ENCODE data around the gene DFFB. TPM values are rescaled to one million over a fixed set of nuclear protein-coding genes. Genes with fewer than 3 reads are reported as not detected.
A peak's percentile ranks its signal among the peaks of the same experiment; 100 is the strongest.

The DFFB gene
- total and polyA plus RNA-seq, 9 donors = 6.8 to 12.8 (median 8.4) TPM

DNA sequence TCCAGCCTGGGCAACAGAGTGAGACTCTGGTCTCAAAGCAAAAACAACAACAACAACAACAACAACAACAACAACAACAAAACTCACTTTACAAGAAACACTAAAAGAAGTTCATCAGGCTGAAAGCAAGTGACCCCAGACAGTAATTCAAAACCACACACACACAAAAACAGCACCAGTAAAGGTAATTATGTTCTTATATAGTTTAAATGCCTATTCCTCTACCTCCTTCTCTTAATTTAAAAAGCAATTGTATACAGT is 41.1 kb downstream of the DFFB start:
- Histone ChIP-seq H3K4me3 (no peak overlapping the region), H3K9me3 (no peaks in the 10 kb centered on the region), H3K4me1 (ENCODE audit: insufficient read depth) (peaks cover 4% of the 10 kb centered on the region), H3K27me3 (no peaks in the 10 kb centered on the region), H3K27ac (no peak overlapping the region), H3K36me3 (no peaks in the 10 kb centered on the region)
- no peak for DNase-seq
- TF ChIP-seq, protein P1, sequence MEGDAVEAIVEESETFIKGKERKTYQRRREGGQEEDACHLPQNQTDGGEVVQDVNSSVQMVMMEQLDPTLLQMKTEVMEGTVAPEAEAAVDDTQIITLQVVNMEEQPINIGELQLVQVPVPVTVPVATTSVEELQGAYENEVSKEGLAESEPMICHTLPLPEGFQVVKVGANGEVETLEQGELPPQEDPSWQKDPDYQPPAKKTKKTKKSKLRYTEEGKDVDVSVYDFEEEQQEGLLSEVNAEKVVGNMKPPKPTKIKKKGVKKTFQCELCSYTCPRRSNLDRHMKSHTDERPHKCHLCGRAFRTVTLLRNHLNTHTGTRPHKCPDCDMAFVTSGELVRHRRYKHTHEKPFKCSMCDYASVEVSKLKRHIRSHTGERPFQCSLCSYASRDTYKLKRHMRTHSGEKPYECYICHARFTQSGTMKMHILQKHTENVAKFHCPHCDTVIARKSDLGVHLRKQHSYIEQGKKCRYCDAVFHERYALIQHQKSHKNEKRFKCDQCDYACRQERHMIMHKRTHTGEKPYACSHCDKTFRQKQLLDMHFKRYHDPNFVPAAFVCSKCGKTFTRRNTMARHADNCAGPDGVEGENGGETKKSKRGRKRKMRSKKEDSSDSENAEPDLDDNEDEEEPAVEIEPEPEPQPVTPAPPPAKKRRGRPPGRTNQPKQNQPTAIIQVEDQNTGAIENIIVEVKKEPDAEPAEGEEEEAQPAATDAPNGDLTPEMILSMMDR (IDR thresholded peaks at IDR 0.05) = no peak
- TF ChIP-seq POLR2A (IDR thresholded peaks at IDR 0.05) (no peak), EP300 (IDR thresholded peaks at IDR 0.05) (no peak)
- intact Hi-C loops (cut with DNase I) = no loop called here

DNA sequence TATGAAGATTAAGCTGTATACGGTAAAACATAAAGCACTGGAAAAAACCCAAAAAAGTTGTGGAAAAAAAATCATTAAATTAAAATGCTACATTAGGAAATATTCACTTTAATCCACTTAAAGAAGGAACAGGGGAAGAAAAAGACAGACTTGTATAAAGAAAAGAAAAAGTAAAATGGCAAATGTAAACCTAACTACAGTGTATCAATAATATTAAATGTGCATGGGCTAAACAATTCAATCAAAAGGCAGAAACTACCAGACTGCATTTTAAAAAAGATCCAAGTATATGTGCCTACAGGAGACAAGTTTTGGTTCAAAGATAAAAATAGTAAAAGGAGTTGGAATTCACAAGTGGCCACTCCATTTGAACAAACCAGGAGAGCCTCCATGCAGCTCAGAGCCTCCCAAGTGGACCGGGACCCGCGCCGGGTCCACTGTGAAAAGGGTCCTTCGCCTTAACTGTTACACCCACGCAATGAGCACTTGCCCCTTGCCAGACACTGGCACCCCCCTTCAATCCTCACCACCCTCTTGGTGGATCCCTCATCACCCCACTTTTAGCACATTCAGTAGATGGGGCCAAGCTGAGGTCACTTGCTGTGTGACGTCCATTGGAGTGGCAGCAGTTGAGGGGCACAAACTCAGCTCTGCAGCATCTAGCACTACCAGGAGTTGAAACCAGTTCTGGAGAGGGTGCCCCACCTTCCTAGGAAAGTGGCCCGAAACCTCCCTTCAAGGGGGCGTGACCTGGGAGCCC is 41.9 kb downstream of the DFFB start:
- Histone ChIP-seq H3K36me3 (no peaks in the 10 kb centered on the region), H3K9me3 (no peaks in the 10 kb centered on the region), H3K4me3 (peak overlapping the region; percentile 100), H3K4me1 (ENCODE audit: insufficient read depth) (peaks cover 4% of the 10 kb centered on the region), H3K27me3 (no peaks in the 10 kb centered on the region), H3K27ac (peak overlapping the region; percentile 42 to 95)
- intact Hi-C loops (cut with DNase I) = no loop called here
- DNase-seq = no peak
- WGBS, 3 donors = 37 to 47% (median 41%) methylated on average over 10 of the region's 10 CpGs
- TF ChIP-seq, protein P1 (IDR thresholded peaks at IDR 0.05) = no peak
- no peak for TF ChIP-seq POLR2A (IDR thresholded peaks at IDR 0.05)
- TF ChIP-seq EP300 (IDR thresholded peaks at IDR 0.05) = no peak

DNA sequence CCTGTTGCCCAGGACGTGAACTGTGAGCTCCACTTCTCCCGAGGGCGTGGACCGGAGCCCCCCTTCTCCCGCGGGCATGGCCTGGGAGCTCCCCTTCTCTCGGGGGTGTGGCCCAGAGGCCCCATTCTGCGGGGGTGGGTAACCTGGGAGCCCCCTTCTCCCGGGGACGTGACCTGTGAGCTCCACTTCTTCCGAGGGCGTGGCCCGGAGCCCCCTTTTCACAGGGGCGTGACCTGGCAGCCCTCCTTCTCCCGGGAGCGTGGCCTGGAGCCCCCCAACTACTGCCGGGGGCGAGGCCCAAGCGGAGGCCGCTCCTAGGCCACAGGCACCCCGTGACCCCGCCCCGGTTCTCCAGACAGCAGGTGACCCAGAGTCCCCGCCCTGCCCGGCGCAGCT is 42.5 kb downstream of the DFFB start:
- TF ChIP-seq POLR2A (IDR thresholded peaks at IDR 0.05) = no peak
- TF ChIP-seq, protein P1 (IDR thresholded peaks at IDR 0.05) = no peak
- TF ChIP-seq EP300 (IDR thresholded peaks at IDR 0.05) = no peak
- H3K9me3 ChIP-seq = no peaks in the 10 kb centered on the region
- DNase-seq = no peak
- H3K27me3 ChIP-seq = no peaks in the 10 kb centered on the region
- H3K4me3 ChIP-seq = peak overlapping the region; percentile 100
- WGBS, 3 donors = 0 to 1% (median 1%) methylated on average over 8 to 26 of the region's 26 CpGs
- intact Hi-C loops (cut with DNase I) = no loop called here
- H3K4me1 ChIP-seq (ENCODE audit: insufficient read depth) = peaks cover 4% of the 10 kb centered on the region
- peak overlapping the region; percentile 42 to 95 for H3K27ac ChIP-seq
- no peaks in the 10 kb centered on the region for H3K36me3 ChIP-seq

DNA sequence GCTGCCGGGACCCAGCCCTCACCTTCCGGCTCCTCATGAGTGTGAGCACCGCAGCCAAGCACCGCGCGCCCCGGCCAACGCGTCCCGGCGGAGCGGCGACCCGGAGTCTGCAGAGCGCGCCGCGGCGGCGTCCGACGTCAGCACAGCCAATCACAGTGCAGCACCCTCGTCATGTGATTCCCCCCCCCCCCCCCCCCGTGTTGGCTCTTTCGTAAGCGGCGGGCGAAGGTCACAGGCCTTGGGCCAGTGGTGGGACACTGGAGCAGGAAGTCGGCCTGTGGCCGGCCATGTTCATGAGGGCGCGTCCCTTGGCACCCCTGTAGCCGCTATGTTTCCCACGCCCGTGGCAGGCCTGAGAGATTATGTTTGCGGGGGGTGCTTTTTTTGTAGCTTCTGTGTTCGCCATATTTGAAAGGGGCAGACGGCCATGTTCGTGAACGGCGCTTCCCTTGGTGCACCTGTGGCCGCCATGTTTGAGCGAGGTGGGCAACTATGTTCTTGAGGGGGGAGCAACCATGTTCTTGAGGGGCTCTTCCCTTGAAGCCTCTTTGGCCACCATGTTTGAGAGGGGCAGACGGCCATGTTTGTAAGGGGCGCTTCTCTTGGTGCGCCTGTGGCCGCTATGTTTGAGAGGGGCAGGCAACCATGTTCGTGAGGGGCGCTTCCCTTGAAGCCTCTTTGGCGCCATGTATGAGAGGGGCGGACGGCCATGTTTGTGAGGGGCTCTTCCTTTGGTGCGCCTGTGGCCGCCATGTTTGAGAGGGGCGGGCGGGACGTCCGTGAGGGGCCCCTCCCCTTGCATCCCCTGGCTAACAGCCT is 43.1 kb downstream of the DFFB start, which contains the start of gene C1orf174:
Gene C1orf174 (minus strand): TSS at position 123 of the 819 bp plus-strand sequence. CDS start 86 bp downstream, at position 37.
- intact Hi-C loops (cut with DNase I) = no loop called here
- no peaks in the 10 kb centered on the region for H3K9me3 ChIP-seq
- DNase-seq = peak; percentile 95 to 98 (median 96)
- no peaks in the 10 kb centered on the region for H3K27me3 ChIP-seq
- peak within 1 kb of the TSS; percentile 100 for H3K4me3 ChIP-seq
- H3K36me3 ChIP-seq = no peaks in the 10 kb centered on the region
- TF ChIP-seq EP300 (IDR thresholded peaks at IDR 0.05) (peak; percentile 54), POLR2A (IDR thresholded peaks at IDR 0.05) (no peak)
- peaks cover 4% of the 10 kb centered on the region for H3K4me1 ChIP-seq (ENCODE audit: insufficient read depth)
- 0 to 1% (median 0%) methylated on average over 26 to 58 of the region's 58 CpGs for WGBS, 3 donors
- peak within 1 kb of the TSS; percentile 58 to 95 for H3K27ac ChIP-seq
